Measurements from ENCODE around the gene CISH.

Gene CISH

DNA sequence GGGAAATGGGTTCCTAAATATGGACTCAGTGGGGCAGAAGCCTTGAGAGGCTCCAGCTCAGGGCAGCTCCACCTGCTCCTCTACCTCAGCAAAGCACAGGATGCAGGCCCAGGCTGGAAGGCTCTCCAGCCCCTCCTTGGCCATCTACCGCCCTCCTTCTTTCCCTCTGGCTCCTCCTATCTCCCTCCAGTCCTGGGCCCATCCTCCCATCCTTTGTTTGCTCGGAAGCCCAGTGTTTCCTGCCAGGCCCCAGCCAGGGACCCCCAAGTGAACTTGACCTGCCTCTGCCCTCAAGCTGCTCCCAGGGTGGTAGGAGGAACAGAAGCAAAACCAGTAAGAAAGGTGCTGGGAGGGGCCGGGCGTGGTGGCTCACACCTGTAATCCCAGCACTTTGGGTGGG lies 25.4 kb upstream of the CISH start:
- DNase-seq, result no peak

DNA sequence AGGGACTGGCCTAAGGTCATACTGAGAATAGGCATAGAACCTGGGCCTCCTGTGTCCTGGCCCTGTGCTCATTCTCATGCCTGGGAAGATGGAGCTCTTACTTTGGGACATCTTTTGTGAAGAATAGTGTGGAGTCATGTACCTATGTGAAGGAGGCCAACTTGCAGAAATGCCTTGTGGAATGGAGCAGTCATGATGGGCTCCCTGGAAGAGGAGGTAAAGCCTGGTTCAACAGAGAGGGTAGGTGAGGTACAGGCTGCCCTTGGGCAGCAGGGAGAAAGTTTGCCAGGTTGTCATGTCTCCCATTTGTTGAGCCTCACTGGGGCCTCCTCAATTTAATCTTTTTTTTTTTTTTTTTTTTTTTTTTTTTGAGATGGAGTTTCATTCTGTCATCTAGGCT lies 23.5 kb upstream of the CISH start:
- no peak for DNase-seq

DNA sequence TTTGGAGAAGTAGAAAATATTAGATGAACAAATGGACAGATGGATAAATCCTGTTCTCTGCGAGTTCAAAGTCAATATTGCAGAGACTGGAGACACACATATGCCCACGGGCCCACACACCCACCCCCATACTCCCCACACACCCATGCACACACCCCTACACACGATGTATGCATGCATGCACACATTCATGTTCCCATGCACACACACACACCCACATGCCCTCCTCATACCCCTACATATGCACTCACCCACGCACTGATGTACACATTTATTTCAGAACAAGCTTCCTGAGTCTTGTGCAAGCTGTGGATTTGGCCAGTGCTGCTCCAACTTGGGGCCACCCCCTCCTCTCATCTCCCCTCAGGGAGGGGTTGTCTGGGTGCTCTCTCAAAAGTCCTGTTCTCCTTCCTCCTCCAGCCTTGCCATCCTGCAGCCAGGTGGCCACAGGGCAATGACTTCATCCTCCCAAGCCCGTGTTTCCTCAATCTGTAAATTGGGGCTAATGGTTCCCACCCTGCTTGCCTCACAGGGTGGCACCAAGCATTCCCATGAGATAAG lies 21.7 kb upstream of the CISH start:
- no peak for DNase-seq

DNA sequence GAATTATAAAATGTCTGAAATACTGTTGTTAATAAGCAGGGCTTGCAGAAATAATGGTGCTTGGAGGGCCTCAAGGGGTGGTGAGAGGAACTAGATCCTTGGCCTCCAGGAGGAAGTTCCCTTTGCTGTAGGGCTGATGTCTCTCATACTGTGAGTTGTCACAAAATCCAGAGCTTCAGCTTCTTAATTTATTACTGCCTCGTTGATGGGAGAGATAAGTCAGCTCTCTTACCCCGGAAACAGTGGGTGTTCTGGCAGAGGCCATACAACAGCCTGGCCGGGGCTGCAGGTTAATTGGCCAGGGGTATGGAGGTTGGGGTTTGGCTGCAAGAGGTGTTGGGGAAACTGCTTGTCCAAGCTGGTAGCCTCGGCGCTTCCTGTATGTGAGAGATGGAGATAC lies 20.9 kb upstream of the CISH start:
- no peak for DNase-seq

DNA sequence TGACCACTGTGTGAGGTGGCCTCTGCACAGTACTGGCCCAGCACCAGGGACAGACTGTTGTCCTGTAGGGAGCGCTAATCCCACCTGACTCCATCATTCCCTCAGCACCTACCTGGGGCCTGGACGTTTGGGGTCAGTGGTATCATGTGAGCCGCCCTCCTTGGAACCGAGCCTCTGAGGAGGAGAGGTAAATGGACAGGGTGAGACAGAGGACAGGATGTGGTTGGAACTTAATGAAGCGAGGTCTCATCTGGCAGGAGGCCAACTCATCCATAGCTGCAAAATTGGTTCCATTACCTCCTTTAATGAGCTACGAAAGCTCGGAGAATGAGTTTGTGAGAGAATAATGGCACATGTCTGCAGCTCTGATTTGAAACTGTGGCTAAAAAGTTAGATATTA lies 19.3 kb upstream of the CISH start:
- DNase-seq, result no peak

DNA sequence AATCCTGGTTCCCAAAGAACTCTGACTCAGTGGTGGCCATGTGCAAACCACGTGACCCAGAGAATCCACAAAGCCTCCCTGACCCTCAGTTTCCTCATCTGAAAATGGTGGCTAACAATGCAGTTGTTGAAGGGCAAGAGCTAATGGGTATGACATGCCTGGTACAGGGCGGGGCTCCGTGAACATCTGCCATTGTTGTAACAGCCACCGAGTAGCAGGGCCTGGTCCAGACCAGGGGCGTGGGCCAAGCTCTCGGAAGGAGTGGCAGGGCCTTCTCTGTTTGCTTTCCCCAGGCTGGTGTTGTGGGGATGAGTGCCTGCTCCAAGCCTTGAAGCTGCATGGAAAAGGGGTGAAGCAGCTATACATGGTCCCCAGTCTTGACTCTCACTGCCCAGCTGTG lies 18.8 kb upstream of the CISH start:
- DNase-seq, result no peak

DNA sequence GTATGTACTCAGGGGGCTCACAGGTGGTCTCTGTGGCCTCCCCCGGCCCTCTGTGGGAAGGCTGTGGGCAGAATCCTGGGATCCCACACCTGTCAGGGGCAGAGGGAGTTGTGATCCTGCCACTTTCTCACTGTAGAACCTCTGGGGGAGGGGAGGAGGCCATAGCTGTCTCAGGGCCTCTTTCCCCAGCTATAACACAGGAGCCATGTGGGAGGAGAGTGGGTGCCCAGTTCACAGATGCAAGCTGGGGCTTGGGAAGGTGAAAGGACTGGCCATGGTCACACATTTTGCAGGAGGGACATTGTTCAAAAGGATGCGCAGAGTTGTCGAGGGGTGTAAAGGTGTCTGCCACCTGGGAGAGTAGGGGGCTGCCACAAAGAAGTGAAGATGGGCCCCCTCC lies 17.0 kb upstream of the CISH start:
- DNase-seq, result no peak

DNA sequence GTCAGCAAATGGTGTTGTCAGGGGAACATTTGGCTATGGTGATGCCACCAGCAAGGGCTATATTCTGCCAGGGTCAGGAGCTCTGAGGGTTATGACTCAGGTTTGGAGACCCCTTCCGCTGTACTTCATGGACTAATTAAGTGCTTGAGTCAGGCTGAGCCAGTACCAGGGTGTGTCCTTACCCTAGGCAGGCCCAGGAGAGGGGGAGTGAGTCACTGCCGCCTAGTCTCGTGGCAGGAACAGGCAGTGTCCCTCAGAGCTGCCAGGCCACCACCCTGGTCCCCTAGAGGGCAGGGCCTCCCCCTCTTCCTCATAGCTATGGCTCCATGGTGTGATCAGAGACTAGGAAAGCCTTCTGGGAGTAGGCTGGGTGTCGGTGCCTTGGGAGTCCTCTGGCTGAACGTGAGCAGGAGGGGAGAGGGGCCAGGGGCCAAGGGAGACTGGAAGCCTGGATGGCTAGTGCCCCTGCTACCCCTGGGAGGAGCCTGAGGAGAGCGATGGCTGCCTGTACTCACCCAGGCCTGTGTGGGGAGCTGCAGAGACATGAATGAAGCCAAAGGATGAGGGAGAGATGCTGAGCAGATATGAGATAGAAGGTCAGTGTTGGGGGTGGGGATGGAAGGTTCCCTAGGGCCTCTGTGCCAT lies 16.0 kb upstream of the CISH start:
- DNase-seq, result peak; percentile 91

DNA sequence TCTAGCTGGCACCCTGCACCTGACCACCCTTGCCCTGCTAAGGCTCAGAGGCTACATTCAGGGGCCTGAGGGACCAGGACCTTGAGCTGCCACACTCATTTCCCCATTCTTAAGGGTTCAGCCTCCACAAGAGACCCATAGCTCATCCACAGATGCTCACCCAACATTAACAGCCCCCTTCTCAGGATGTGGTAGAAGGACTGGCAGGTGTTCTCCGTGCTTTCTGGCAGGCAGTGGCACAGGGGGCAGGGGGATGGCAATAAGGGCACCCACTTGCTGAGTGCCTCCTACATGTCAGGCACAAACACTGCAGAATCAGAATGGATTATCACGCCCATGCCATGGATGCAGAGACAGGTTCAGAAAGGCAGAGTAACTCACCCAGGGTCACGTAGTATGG lies 14.8 kb upstream of the CISH start:
- DNase-seq, result no peak

DNA sequence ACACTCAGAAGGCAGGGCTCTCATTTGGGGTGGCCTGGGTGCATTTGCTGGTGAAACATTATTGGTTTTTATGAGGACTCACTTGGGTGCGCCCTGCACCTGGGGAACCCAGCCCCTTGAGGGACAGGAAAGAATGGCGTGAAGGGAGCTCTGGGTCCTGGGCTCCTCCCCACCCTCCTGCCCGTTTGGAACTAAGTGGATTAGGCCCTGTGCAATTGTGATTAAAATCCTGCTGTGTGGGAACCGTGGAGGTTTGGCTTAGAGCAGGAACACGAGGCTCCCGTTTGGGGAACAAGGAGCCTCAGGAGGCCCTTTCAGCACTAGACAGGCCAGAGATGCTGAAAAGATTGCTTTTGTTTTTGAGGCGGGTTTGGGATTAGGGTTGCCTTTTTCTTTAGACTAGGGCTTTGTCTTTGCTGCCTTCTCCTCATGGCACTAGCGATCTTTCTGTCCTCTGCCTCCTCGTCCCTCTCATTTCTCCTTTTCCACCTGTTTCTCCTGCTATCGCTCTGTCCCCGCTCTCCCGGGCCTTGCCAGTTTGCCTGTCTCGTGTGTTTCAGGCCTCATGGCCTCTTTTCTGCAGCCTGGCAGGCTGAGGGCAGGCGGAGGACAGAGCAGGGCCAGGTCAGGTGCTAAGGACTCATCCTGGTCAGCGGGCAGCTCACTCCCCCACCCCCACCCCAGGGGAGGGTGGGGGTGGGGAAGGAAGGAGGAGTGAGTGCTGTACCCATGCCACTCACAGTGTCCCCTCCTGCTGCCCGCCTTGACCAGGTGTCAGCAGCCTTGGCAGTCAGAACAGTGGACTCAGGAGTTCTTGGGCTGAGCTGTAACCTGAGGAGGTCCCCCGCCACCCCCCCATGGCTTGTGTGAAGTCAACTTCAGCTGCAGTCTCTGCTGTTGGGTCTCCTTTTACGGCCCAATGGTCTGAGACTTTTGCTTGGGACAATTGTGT lies 13.9 kb upstream of the CISH start:
- DNase-seq, result no peak

DNA sequence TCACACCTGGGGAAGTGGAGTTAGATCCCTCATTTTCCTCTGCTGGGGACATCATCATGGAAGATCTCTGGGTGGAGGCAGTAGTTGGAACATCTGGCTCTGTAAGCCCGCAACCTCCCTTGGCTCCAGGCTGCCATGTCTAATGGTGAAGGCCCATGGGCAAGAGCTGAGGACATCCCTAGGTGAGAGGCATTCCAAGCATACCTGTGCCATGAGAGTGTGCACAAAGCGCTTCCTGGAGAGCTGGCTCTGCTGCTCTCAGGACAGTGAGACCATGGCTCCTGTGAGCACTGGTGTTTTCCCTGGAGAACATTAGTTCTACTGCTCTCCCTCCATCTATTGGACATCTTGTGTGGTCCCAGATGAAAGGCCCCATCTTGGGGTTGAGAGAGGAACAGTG lies 13.1 kb upstream of the CISH start:
- DNase-seq, result peak; percentile 18

DNA sequence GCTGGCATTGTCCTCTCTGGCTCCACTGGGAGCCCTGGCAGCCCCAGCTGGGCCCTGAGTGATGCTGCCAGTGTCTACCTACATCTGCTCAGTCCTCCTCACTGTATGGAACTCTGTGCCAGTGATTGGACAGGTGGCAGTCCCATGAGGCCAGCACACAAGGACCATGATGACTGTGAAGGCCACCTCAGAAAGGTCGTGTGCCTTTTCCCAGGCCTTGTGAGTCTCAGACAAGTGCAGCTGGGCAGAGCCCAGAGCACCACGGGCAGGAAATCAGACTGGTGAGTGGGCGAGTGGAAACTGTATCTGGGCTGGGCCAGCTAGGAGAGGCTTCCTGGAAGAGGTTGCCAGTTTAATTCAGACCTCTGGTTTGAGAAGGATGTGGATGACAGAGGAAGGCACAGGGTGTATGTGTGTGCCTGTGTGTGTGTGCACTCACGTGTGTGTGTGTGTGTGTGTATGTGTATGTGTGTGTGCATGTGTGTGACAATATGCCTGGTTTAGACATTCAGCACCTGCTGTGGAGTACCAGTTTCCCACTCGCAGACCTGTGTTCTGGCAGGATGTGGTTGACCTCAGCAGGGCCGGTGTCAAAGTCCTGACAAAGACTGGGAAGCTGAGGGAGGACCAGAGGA lies 12.4 kb upstream of the CISH start:
- DNase-seq, result no peak

DNA sequence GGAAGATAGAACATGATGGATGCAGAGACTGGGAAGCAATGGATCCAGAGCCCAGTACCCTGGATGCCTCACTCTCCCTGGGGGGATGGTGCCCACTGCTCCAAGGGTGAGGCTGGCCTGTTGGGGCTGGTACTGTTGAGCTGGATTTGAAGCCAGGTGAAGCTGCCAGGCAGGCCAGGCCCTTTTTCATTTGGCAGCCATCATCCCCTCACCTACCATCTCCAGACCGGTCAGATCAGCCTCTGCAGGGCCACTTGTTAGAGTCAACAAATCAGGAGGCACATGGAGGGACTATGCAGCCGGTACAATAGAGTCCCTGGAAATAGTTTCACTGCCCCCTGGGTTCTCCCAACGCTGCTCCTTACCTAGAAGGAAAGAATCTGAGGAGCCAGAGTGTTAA lies 11.3 kb upstream of the CISH start:
- DNase-seq, result no peak

DNA sequence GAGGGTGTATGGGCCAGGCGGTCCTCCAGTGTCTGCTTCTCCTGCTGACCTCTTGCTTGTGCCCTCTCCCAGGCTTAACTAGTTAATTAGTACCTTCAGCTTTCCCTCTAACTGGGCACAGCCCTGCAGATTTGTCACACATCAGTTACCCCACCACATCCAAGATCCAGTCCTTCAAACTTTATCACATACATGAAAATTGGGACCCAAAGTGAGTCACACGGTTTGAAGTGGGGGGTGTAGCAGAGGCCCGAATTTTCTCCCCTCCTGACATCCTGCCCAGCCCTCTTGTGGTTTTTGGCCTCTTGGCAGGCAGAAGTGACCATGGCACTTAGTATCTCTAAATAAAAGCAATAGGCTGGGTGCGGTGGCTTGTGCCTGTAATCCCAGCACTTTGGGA lies 9.2 kb upstream of the CISH start:
- DNase-seq, result no peak

DNA sequence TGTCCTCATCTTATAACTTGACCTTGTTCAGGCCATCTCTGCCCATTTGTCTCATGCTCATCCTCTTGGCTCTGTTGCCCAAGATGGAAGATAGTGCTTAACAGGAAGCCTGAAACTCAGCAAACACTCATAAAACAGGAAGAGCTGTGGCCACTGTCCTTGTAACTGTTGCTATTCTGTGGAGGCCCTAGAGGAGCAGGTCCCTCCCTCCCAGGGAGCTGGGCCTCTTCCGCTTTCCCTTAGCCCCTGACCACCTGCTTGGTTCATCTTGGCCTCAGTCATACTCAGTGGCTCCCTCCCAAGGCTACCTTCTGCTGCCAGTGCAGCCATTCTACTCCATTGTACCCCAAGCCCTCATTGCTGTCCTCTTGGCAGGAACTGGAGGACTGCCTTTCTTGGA lies 8.8 kb upstream of the CISH start:
- no peak for DNase-seq

DNA sequence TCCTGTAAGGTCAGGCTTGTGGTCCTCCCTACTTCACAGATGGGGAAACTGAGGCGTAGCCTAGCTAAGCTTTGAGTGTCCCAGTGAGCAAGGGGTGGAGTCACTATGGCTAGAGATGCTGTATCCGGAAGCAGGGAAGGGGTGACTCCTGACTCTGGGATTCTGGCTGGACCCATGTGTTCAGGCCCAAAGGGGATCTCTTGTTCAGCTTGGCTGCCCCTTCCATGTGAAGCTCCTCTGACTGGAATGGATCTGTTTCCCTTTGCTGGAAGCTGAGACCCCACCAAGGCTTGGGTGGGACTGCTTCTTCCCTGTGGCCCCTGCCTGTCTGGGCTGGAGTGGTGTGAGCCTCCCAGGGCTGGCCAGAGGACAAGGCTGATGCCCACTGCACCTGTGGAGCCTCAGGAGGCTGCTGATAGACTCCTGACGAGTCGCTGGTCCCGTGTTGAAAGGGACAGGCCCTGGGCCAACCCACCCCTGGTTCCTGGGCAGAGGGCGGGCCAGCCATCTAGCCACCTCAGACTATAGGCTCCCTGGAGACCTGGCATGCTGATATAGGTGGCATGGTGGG lies 6.4 kb upstream of the CISH start:
- no peak for DNase-seq

DNA sequence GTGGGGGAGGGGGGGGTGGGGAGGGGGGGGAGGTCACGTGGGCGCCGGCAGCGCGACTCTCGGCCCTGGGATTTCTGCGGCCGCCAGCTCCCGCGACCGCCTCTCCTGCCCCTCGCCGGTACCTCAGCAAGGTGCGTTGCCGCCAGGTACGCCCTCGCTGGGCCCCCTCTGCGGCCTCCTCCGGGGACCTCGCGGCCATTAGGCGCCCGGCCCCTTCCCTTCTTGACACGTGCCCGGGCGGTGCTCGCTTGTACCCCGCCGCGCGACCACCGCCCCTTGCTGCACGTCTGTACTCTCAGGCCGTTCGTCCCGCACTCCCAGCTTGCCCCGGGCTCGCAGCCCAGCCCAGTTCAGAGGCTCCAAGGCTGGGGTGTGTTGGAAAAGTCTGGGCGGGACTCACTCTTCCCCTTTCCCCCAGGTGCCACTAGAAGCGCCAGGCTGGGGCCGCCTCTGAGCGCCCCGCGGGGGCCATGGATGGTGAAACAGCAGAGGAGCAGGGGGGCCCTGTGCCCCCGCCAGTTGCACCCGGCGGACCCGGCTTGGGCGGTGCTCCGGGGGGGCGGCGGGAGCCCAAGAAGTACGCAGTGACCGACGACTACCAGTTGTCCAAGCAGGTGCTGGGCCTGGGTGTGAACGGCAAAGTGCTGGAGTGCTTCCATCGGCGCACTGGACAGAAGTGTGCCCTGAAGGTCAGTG lies 5.7 kb upstream of the CISH start, which contains the start of gene MAPKAPK3:
Gene MAPKAPK3 (plus strand): TSS at position 56 of the 696 bp plus-strand sequence. CDS start 415 bp downstream, at position 471.
- DNase-seq, result peak; percentile 9

DNA sequence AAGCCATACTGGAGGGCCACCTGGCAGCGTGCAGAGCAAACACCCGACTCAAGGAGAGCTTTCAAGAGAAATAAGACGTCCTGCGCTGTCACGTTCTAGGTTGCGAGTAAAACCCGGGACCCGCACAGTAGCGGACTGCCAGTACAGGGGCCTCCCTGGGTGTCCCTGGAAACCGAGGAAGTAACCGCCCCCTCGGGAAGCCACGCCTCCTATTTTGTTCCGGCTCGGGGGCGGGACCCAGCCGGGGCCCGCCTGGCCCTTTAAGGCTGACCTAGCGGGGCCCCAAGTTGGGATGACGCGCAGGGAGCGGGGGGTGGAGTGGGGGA lies 5.2 kb upstream of the CISH start:
- DNase-seq, result peak; percentile 89

DNA sequence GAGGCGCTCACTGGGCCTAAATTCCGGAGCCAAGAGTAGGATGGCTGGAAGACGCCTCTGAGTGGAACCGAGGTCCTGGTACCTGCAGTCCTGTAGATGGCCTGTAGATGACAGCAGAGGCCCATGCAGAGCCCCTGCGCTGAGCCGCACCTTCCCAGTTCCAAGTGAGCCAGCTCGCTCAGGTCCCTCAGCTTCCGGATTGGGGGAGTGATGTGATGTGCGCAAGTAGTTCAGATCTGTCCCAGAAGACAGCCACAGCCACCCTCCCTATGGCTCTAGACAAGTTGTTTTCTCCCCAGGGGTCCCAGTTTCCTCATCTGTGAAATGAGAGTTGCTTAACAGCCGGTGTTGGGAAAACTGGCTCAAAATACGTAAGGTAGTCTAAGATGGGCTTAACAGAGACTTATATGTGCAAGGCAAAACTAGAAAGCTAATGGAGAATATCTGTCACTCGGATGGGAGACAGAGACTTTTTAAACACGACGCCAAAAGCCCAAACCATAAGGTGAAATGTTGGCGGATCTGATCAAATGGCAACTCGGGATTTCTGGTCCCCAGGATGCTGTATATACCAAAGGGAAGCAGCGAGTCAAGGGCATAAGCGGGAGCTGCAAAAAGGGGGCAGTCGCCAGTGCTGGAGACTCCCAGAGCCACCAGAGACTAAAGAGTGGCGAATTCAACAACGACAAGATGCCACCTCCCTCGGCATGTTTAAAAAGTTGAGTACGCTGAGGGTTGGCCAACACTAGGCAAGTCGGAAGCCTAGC lies 4.6 kb upstream of the CISH start:
- peak; percentile 79 for DNase-seq

DNA sequence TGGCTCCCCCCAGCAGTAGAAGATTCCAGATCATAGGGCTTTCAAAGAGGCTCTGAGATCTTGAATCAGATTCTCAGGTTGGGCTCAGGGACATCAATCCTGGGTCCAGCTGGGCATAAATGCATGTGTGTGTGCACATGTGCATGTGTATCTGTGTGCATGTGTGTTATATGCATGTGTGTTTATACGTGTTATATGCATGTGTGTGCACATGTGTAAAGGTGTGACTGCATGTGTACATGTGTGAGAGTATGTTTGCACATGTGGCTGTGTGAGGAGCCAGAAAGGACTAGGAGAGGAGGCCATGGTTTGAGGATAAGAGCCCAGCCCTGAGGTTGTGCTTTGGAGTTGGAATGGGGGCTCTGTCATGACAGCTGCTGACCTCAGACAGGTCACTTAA lies 3.6 kb upstream of the CISH start:
- no peak for DNase-seq

DNA sequence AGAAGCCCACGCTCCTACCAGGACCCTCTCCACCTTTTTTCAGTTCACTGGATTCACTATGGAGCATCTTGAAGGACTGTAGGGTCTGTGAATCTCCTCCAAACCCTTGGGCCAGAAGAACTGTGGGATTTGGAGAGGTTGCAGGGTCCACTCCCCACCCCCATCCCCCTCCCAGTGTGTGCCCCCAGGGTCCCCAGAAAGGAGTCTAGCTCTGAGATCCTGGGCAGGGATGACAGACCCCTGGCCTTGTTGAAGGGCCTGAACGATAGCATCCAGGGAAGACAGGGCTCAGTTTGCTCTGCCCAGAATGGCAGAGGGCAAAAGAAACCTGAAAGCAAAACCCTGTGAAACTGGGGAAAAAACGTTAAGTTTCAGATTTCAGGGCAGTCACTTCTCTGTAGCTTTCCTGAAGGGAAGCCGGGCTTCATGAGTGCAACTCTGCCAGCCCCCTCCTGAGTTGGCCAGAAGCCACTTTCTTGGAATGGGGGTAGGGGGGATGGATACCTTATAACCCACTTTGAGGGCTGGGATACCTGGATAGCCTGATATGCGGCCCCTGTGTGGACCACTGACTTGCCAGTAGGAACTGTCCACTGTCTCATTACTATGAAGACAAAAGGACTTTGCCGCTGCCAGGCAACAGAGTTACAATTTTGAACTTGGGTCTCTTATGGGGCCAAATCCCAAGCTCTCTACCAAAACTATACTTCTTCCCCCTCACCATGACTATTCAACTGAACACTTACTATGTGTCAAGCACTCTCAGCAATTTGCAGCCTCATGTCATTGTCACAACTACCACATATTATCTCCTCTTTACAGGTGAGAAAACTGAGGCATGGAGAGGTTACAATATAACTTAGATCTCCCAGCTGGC lies 1.6 kb upstream of the CISH start:
- DNase-seq, result no peak
